ENCODE measurements around the gene ADD2.
"Not testable (repeated sequence)": the region's sequence is repeated elsewhere in the genome, so short reads cannot be mapped to it uniquely, and the experiment has no call there.

ADD2 gene

DNA sequence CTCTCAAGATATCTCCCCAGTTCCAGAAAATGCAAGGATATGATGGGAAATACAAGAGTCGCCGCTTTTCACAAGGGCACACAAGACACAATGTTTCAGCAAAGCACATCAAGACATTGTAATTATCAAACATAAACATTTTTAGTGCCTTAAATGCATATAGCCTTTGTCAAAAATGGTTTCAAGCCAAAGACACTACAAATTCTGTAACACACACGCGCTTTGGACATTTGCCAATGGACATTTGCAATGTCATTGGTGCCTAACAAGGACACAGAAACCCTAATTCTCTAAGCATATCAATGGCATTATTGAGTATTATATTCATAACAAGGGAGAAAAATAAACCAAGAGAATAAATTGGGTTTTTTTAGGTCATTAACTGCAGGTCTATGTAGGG lies 16.1 kb downstream of the ADD2 start:
- DNase-seq (ENCODE audit: low read depth, low spot score) = no peak

DNA sequence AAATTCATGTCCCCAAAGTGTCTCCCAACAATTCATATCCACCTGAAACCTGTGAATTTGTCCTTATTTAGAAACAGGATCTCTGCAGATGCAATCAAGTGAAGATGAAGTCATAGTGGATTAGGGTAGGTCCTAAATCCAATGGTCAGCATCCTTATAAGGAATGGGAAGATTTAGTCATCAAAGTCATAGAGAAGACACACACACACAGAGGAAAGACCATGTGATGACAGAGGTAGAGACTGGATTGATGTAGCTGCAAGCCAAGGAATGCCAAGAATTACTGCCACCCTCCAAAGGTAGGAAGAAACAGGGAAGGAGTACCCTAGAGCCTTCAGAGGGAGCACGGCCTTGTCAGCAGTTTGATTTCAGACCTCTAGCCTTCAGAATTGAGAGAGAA lies 17.7 kb downstream of the ADD2 start:
- no peak for DNase-seq (ENCODE audit: low read depth, low spot score)

DNA sequence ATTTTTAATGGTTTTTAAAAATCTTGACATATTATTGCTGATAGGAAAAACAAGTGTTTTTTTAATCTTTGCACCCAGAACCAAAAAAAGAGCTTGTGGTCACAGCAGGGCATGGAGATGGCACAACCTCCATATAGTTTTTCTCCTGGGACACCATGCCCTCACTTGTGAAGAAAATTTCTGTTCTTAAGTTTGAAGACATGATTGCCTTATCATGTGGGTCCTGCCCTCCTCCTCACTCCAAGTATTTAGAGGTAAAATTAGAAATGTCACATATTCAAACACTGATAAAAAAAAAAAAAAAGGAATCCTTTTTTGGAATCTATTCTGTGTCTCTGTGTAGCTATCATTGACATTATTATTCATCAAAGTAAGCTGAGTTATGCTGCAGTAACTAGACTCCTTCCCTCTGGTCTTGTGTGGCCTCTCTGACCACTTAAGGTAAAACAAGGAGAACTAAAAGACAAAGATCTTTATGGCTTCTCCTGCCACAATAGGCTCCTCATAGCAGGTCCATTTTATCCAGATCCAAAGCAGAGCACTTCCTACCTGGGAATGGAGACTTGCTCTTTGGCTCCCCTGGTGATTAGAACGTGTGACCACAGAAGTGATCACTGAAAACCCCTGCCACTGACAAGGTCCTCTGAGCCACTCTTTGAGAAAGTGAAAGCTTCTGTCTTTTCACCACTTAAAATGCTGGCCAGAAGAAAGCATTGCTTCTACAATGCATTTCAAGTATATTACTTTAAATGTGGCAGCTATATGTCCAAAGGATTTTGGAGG lies 19.8 kb downstream of the ADD2 start:
- no peak for DNase-seq (ENCODE audit: low read depth, low spot score)

DNA sequence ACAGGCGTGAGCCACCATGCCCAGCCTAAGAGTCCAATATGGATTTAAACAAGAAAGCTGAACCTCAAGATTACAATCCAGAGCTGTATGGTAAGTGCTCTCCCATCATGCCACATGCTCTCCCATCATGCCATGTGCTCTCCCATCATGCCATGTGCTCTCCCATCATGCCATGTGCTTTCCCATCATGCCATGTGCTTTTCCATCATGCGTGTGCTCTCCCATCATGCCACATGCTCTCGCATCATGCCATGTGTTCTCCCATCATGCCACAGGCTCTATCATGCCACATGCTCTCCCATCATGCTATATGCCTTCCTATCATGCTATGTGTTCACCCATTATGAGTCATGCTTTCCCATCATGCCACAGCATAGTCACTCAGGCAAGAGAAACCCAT lies 20.7 kb downstream of the ADD2 start:
- no peak for DNase-seq (ENCODE audit: low read depth, low spot score)

DNA sequence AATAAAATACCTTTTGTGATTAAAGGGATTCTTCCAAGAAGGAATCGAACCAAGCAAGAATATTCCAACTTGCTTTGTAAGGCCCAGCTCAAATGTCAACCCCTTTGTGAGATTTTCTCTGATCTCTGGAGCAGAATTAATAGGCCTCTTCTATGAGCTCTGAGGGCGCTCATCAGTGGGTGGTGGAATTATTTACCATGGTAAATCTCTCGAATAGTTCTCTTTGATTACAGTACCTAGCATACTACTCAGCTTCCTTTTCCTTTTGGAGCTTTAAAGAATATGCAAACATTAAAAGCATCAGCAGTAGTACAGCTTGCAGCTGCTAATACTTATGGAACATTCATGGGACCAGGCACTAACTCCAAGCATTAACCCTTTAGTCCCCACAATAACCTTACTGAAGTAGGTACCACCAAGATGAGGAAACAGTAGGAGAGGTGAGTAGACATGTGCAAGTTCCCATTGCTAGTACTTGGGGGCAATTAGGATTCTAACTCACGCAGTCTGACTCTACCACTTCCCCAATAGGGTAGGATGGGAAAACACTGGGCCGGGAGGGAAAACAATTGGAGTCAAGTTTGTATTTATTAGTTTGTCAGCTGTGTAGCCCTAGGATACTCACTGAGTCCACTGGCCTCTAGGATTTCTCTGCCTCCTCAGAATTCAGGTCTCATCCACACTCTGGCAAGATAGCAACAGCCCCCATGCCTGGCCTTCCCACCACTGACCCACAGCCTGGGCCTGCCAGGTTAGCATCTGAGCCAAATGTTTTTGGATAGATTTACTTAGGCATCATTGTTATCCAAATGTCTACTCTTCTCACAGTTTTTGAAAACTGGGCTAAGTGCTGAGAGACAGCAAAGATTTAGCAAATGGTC lies 21.7 kb downstream of the ADD2 start:
- no peak for DNase-seq (ENCODE audit: low read depth, low spot score)

DNA sequence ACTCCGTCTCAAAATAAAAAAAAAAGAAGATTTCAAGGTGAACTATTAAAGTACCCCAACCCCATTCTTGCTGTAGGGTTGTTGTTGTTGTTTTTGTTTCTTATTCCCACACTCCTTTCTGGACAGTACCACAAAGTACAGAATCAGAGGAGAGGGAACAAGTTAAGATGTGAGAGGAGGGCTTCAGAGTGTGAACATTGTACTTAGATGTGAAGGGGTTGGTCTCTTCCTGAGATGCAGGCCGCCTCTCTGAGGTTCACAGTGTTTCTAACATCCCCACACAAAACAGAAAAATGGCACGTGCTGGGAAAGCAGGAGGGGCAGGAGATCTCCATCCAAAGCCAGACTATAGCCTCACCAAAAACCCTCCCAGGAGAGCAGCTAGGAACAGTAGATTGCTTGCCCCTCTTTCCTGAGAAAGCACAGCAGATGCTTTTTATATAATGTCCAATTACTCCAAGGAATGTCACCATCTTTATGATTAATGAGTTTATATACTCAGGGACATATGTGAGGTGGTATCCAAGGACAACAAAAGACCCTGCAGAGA lies 22.6 kb downstream of the ADD2 start:
- no peak for DNase-seq (ENCODE audit: low read depth, low spot score)

DNA sequence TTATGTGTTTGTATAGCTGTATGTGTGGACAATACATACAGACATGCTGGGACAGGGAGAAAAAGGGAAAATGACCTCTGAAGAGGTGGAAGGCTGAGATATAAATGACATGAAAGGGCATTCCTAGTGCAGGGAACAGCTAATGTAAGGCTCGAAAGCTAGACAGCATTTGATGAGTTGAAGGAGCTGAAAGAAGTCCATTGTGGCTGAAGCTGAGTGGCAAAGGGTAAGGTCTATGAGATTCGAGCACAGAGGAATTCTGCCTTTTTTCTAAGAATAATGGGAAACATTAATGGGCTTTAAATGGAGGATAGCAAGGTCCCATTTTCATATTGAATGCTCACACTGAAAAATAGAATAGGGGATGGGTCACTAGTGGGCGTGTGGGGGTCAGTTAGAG lies 23.6 kb downstream of the ADD2 start:
- no peak for DNase-seq (ENCODE audit: low read depth, low spot score)

DNA sequence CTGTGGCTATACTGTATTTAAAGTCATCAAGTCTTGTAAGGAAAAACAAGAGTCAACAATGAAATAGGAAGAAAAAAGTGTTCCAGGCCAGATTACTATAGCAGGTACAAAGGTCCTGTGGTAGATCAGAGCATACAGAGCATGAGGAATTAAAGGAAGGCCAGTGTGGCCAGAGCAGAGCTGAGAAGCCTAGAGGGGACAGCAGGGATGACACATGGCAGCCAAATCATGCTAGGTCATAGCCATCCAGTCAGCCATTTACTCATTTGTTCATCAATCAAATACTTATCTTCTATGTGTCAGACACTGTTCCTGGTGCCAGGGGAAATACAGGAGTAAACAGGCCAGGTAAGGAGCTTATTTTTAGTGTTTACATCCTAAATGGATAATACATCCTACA lies 24.3 kb downstream of the ADD2 start:
- no peak for DNase-seq (ENCODE audit: low read depth, low spot score)

DNA sequence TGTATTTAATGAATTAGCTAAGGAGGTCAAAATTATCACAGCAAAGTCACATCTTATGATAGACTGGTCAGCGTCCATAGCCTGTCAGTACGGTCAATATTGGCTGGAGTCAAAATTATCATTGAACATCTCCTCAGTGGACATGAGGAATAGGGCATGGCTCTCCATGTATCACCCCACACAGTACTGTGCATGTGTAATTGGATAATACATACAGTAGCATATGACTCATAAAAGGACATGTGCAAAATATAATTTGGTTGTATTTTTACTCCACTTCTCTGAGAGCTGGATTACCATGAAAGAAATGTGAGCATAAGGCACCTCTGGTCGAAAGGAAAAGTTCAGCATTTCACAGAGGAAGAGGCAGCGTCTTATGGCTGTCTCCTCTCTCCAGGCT lies 24.9 kb downstream of the ADD2 start:
- DNase-seq (ENCODE audit: low read depth, low spot score) = no peak

DNA sequence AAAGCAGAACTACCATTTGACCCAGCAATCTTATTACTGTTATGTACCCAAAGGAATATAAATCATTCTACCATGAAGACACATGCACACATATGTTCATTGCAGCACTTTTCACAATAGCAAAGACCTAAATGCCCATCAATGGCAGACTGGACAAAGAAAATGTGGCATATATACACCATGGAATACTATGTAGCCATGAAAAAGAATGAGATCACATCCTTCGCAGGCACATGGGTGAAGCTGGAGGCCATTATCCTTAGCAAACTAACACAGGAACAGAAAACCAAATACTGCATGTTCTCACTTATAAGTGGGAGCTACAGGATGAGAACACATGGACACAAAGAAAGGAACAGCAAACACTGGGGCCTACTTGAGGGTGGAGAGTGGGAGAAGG lies 28.5 kb downstream of the ADD2 start:
- DNase-seq (ENCODE audit: low read depth, low spot score) = not testable (repeated sequence)

DNA sequence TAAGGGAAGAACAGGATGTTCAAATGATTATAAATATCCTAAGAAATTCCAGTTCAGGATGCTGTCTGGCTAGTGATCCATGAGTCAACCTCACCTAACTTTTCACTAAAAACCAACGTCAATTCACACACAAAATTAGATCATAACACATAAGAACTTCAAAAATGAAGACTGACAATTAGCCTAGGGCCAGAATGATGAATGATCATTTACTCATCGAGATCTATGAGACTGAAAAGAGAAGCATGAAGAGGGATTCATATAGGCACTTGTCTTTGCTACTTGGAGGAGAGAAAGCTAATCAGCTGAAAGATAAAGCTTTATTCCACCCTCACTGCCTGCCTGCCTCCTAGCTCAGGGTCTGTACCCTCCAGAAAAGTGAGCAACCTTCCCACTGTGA lies 29.8 kb downstream of the ADD2 start:
- DNase-seq (ENCODE audit: low read depth, low spot score) = no peak

DNA sequence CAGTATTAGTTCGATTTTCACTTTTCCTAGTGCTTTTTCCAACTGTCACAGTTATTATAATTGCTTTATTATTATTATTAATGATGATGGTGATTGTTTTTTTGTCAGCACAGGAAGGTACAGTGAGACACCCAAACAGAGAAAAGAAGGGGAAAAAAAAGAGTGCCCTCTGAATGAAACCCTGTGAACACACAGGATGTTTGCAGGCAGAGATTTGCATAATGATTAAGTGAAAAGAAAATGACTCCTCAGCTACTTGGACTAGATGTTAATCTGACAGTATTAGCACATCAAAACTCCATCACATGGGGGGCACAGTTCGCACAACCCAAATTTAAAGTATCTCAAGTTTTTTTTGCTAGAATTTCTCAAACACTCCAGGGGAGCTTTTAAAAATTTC lies 32.9 kb downstream of the ADD2 start:
- DNase-seq (ENCODE audit: low read depth, low spot score) = no peak

DNA sequence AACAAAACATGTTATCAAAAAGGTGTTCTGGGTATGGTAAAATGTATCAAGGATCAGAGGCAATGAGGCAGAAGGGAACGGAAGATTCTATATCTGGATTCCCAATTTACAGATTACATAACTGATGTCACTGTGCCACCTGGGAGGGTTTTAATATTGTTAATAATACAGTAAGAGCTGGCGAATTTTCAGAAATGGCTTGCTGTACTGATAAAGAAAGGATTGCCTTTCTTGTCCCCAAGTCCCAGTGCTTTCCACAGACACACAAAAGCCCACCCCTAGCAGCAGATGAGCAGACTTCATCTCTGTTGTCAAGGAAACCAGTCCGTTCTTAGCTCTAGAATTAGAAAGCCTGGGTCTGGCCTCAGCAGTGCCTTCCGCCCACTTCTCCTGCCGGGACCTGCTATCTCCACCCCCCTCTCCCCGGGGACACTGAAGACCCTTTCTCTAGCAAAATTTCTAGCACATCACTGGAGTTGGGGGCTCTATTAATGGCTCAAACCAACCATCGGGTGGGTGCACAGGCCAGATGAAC lies 34.3 kb downstream of the ADD2 start:
- DNase-seq (ENCODE audit: low read depth, low spot score) = no peak

DNA sequence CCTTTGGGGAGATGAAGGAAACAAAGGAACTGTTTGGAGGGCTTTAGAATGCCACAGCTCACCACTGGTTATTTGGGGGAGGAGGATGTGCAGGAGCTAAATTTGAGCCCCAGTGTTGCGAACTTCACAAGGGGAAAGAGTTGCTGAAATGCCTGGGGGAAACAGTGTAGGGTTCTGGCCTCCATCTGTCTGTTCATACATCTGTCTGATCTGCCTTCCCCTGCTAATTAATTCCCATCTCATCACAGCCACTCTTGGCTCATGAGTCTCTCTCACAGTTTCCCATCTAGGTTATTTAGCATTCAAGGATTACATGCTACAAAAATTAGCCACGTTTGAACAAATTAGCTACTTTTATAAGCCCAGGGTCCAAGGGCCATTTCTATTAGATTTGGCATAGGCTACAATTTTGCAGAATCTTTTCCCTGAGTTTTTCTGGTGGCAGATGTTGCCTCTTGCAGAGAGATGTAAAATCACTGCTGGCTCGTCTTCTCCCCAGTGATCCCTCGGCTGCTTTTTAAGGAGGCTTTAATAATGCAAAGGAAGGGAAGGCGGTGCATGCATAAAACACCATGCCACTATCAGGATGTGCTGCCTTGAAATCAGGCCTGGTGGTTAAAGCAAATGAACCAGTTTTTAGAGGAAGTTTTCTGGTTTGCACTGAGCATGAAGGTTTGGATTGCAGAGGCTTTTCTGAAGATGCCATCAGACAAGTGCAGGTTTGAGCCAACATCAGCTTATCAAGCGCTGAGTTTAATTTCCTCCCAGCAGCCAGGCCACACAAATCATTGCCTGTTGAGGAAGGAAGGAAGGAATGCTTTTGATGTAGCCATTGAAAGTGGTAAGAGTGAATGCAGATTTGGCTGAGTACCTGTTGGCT lies 35.0 kb downstream of the ADD2 start:
- DNase-seq (ENCODE audit: low read depth, low spot score) = no peak

DNA sequence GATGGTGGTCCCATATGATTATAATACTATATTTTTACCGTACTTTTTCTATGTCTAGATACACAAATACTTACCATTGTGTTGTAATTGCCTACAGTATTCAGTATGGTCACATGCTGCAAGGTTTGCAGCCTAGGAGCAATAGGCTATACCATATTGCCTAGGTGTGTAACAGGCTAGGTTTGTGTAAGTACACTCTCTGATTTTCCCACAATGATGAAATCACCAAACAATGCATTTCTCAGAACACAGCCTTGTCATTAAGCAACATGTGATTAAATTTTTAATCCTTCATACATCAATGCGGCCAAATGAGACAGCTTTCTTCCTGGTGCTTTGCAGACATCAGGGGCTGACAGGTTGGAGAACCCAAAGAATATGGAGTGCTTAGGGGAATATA lies 37.3 kb downstream of the ADD2 start:
- DNase-seq (ENCODE audit: low read depth, low spot score) = no peak

DNA sequence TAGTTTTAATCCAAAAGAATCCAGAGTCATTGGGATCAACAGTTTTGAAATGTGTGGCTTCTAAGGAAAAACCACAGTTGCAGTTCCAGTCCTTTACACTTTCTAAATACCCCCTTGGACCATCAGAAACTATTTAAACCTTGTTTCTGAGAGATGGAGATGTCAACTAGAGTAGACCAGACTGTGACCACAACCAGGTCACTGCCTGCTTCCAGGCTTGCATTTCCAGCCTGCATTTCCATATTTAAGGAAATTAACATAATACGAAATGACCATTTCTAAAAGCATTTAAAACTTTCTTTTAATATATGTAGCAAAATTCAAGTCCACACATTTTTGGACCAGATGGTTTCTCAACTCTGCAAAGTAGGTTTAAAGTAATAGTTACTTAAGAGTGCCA lies 38.4 kb downstream of the ADD2 start:
- DNase-seq (ENCODE audit: low read depth, low spot score) = no peak

DNA sequence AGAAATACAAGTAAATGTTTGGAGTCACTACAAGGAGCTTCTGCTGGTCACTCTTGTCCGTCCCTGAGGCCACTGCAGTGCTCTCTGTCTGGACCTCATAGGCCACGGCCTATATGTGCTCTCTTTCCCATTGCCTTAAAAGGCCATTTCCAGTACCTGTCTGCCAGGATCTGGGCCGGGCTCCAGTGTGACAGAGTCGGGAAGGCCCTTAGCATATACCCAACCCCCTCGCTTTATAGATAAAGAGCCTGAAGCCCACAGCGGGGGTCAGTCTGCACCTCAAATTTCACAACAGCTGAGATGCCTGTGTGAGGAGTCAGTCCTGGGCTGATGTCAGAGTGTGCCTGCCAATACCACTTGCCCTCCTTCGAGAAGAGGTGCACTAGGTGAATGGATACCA lies 39.9 kb downstream of the ADD2 start:
- peak; percentile 79 for DNase-seq (ENCODE audit: low read depth, low spot score)

DNA sequence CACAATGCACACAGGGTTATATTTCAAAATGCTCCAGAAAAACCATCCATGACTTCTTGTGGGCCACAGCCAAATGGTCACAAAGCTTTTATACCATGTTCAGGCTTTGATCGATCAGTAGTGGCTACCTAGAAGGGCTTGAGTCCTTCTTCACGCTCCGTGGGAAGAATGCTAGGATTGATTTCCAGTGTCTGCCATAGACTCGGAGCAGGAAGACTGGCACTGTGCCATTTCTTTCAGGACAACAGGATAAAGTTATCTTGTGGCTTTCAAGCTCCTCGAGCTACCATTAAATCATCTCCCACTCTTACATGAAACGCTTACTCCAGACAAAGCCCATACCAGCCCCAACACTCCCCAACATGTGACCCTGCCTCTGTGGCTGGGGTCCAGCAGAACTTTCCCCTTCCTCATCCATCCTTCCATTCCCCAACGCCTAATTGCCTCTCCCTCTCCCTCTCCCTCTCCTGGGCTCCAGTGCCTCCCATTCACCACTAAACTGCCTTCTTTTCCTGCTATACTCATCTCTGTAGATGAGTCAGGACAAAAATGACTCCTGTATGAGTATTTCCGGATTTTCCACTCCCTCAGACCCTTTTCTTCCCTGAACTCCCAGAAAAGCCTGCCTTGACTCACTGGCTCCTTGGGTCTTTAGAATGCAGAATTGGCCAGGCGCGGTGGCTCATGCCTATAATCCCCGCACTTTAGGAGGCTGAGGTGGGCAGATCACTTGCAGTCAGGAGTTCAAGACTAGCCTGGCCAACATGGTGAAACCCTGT lies 40.9 kb downstream of the ADD2 start:
- DNase-seq (ENCODE audit: low read depth, low spot score) = no peak

DNA sequence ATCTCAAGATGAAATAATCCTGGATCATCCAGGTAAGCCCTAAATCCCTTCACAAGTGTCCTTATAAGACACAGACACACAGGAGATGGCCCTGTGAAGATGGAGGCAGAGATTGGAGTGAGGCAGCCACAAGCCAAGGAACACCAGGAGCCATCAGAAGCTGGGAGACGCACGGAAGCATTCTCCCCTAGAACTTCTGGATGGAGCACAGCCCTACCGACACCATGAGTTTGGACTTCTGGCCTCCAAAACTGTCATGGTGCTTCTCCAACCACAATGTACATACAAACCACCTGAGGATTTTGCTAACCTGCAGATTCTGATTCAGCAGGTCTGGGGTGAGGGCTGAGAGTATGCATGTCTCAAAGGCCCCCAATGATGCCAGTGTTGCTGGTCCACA lies 42.5 kb downstream of the ADD2 start:
- DNase-seq (ENCODE audit: low read depth, low spot score) = no peak

DNA sequence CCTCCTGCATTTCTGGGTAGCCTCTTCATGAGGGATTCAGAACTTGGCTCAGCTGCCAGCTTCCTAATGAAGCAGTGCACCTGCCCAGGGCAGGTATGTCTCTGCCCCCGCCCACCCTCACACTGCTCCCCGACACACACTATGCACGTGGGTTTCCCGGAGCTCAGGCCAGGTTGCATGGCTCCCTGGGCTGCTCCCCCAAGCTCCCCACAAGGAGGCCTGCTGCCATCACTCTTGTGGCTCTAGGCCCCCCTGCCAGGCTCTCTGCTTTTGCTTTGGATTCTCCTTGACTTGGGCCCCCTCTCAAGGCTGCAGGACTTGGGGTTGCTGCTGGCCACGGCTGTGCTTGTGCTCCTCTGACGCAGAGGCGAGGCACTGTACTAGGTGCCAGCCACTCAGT lies 43.6 kb downstream of the ADD2 start:
- DNase-seq (ENCODE audit: low read depth, low spot score) = no peak
